ENCODE measurements around the gene RHBDL1. TPM values are rescaled to one million over a fixed set of nuclear protein-coding genes. Genes with fewer than 3 reads are reported as not detected.

RHBDL1 gene
- total RNA-seq, 1 experiment from 2014 or later: 1.7 TPM

GRCh38 chr16:708959-709358 lies 33.5 kb downstream of the RHBDL1 start:
- no peak overlapping the region for H3K27ac ChIP-seq (ENCODE audit: low read length)
- H3F3A ChIP-seq (ENCODE audit: low read length, unreplicated experiment): no peaks in the 10 kb centered on the region
- H3K9me2 ChIP-seq (replicated peaks; ENCODE audit: low read length): no peaks in the 10 kb centered on the region
- H3K36me3 ChIP-seq (ENCODE audit: low read depth, low read length): no peaks in the 10 kb centered on the region
- H3K27me3 ChIP-seq (ENCODE audit: low read length): peaks cover 33% of the 10 kb centered on the region
- H3K79me2 ChIP-seq (ENCODE audit: low read length): no peaks in the 10 kb centered on the region
- no peaks in the 10 kb centered on the region for H3K9me3 ChIP-seq (ENCODE audit: low read length)
- no peak overlapping the region for H3K4me3 ChIP-seq (ENCODE audit: low read length)
- H4K20me1 ChIP-seq (ENCODE audit: low read length): no peaks in the 10 kb centered on the region
- ATAC-seq (no peak), DNase-seq (no peak)
- POLR2A ChIA-PET (ENCODE audit: unreplicated experiment): no interaction called here
- BruUV-seq (replicated peaks): no TSS peak
- no peak overlapping the region for H3K9ac ChIP-seq (ENCODE audit: low read length)
- no peak overlapping the region for H3K4me2 ChIP-seq (ENCODE audit: low read length)
- H2AFZ ChIP-seq (ENCODE audit: low read length): no peak overlapping the region
- CTCF ChIA-PET: interaction anchor here (0.6 kb wide), 1 partner anchor 100 kb away, joined by 4 read pairs; no protein-coding TSS in a partner anchor
- H3K4me1 ChIP-seq (ENCODE audit: insufficient read depth, low read length): peaks cover 8% of the 10 kb centered on the region
- intact Hi-C loops (cut with micrococcal nuclease): no loop called here
- TF ChIP-seq EZH2 (IDR thresholded peaks at IDR 0.05; ENCODE audit: low read length, unreplicated experiment) (no peak), EZH2phosphoT487 (IDR thresholded peaks at IDR 0.05; ENCODE audit: borderline replicate concordance, low read length) (no peak), CTCF (conservative IDR thresholded peaks at IDR 0.05; ENCODE audit: low read depth, low read length) (no peak)

DNA sequence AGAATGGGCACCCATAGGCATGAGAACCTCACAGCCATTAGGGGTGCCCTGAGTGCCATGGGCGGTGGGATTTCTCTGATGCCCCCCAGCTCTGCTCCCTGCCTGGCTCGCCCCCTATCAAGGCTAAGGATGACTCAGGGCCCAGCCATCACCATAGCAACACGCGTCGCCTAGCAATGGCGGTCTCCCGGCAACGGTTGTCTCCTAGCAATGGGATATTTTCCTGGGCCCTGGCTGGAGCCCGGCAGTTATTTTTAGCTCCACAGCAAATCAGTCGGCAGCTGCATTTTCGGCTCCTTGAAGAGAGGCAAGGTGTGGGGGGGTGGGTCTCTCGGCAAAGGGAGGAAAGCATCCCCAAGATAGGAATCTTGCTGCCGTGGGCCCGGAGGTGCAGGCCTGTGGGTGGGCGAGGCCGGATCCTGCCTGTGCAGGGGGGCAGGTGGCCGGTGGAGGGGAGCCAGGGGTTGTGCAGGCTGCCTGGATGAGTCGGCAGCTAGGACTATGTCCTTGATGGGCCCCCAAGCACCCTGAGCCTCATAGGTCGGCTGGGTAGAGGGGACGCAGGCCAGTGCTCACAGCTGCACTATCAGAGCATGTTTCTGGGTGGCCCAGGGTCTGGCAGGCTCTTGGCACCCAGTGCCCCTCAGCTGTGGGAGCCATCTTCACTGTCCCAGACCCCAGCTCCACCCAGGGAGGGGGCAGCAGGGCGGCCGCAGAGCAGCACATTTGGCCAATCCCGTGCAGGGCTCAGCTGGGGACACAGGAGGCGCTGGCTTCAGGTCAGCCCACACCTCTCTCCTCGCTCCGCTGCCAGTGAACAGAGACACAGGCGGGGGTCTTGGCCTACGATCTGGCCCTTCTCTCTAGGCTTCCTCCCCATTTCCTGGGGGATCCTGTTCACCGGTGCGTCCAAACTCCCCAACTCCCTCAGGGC lies 34.4 kb downstream of the RHBDL1 start:
- H3F3A ChIP-seq (ENCODE audit: low read length, unreplicated experiment): no peaks in the 10 kb centered on the region
- ATAC-seq (no peak), DNase-seq (peak; percentile 54)
- 0 out of 2 replicates have a peak, but pooled peaks have one; percentile 12 for TF ChIP-seq CTCF (conservative IDR thresholded peaks at IDR 0.05; ENCODE audit: low read depth, low read length)
- TF ChIP-seq EZH2 (IDR thresholded peaks at IDR 0.05; ENCODE audit: low read length, unreplicated experiment): no peak
- no peak overlapping the region for H3K4me2 ChIP-seq (ENCODE audit: low read length)
- no peaks in the 10 kb centered on the region for H4K20me1 ChIP-seq (ENCODE audit: low read length)
- BruUV-seq (replicated peaks): no TSS peak
- H3K9ac ChIP-seq (ENCODE audit: low read length): no peak overlapping the region
- H3K4me3 ChIP-seq (ENCODE audit: low read length): no peak overlapping the region
- no peak overlapping the region for H2AFZ ChIP-seq (ENCODE audit: low read length)
- H3K4me1 ChIP-seq (ENCODE audit: insufficient read depth, low read length): peaks cover 16% of the 10 kb centered on the region
- intact Hi-C loops (cut with micrococcal nuclease): loop anchor here (10.0 kb wide), 1 partner anchor 75 kb away; the partner anchor contains the start of genes CHTF18 and RPUSD1
- no peaks in the 10 kb centered on the region for H3K9me2 ChIP-seq (replicated peaks; ENCODE audit: low read length)
- ChIA-PET POLR2A (ENCODE audit: unreplicated experiment) (no interaction called here), CTCF (interaction anchor here (0.6 kb wide), 1 partner anchor 100 kb away, joined by 4 read pairs; no protein-coding TSS in a partner anchor)
- H3K36me3 ChIP-seq (ENCODE audit: low read depth, low read length): no peaks in the 10 kb centered on the region
- no peaks in the 10 kb centered on the region for H3K9me3 ChIP-seq (ENCODE audit: low read length)
- H3K27me3 ChIP-seq (ENCODE audit: low read length): peaks cover 28% of the 10 kb centered on the region
- H3K27ac ChIP-seq (ENCODE audit: low read length): no peak overlapping the region
- no peaks in the 10 kb centered on the region for H3K79me2 ChIP-seq (ENCODE audit: low read length)

Data from PC-3 (cell line).